Peyer's patch (tissue), 4 donors: Measurements from ENCODE around the gene COQ8A. TPM values are rescaled to one million over a fixed set of nuclear protein-coding genes. Genes with fewer than 3 reads are reported as not detected.

Experiments
- DNase-seq, 3 donors: peaks; one replicate each; pipeline ENCODE4 v3.0.0-alpha.2; 2017 to 2019
- H3K27ac ChIP-seq, 4 donors: fragments of 200-600 bp; sonication (generic); one replicate each; pipeline ENCODE4 v1.5.1; 2016 to 2019
- H3K27me3 ChIP-seq, 2 donors: fragments of 200-600 bp; sonication (generic); one replicate each; pipeline ENCODE4 v1.5.1; 2019
- H3K36me3 ChIP-seq, 3 donors: fragments of 200-600 bp; sonication (generic); one replicate each; pipeline ENCODE4 v1.5.1; 2016 to 2019
- H3K4me1 ChIP-seq, 4 donors: fragments of 200-600 bp; sonication (generic); one replicate each; pipeline ENCODE4 v1.5.1; 2016 to 2019
- H3K4me3 ChIP-seq, 4 donors: fragments of 200-600 bp; sonication (generic); 1 replicate in 3 of 4; 2 replicates in 1 of 4; pipeline ENCODE4 v1.5.1; 2016 to 2019; ENCODE audit warnings: mild to moderate bottlenecking in 1 of 4
- H3K9me3 ChIP-seq, 4 donors: fragments of 200-600 bp; sonication (generic); one replicate each; pipeline ENCODE4 v1.5.1; 2016 to 2019; ENCODE audit warnings: mild to moderate bottlenecking in 1 of 4
- POLR2A ChIP-seq, 2 donors: fragments of 450-650 bp; IDR thresholded peaks; one replicate each; pipeline ENCODE4 v1.5.1; 2017; ENCODE audit warnings: antibody characterized with exemption in 2 of 2, mild to moderate bottlenecking in 2 of 2, moderate library complexity in 2 of 2
- total RNA-seq, 4 donors: library from RNA; depleted of rRNA; stranded (reverse); fragments of >200 nt; gene quantifications; one replicate each; pipeline ENCODE4 v1.1.0, GENCODE V29; 2016
- TF ChIP-seq, protein P1 (sequence below), 6 experiments: fragments of 450-650 bp in 4 of 6; fragments of 200-600 bp in 2 of 6; sonication (generic) in 1 of 6; IDR thresholded peaks; one replicate each; pipeline ENCODE4 v1.5.1; 2017 to 2019; ENCODE audit warnings: antibody characterized with exemption in 6 of 6, mild to moderate bottlenecking in 3 of 6, moderate library complexity in 1 of 6

COQ8A gene
- total RNA-seq, 4 donors from 2014 or later = 25.2 to 108 (median 48.3) TPM

DNA sequence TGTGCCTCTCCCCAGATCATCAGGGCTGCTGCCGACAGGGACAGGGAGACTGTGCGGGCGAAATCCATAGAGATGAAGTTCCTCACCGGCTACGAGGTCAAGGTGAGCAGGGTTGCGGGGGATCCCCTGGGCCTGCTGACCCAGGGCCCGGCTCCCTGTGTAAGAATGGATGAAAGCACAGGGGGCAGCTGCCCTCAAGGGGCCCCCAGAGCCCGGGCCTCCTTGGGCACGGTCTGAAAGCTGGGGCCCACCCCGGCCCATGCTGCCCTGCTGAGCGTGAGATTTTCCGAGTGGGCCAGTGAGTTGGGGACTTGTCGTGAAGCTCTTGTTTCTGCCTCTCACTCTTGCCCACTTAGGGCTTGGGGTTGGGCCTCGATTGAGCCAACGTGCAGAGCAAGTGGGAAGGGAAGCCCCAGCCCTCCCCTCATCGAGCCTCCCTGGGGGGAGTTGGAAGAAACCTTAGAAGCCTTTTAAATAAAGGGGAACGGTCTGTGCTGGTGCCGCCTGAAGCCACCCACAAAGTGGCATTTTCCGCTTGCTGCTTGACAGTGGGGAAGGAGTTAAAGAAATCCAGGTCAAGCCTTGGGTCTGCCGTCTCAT, 45.2 kb downstream of the COQ8A start:
- Histone ChIP-seq H3K4me1 (peaks cover 0 to 30% (median 4%) of the 10 kb centered on the region in 4 donors), H3K27ac (no peak overlapping the region), H3K36me3 (peaks cover 0 to 48% (median 0%) of the 10 kb centered on the region in 3 donors), H3K27me3 (no peaks in the 10 kb centered on the region), H3K4me3 (no peak overlapping the region), H3K9me3 (no peaks in the 10 kb centered on the region)
- peak in 1 of 3 donors; percentile 34 for DNase-seq
- TF ChIP-seq, protein P1, sequence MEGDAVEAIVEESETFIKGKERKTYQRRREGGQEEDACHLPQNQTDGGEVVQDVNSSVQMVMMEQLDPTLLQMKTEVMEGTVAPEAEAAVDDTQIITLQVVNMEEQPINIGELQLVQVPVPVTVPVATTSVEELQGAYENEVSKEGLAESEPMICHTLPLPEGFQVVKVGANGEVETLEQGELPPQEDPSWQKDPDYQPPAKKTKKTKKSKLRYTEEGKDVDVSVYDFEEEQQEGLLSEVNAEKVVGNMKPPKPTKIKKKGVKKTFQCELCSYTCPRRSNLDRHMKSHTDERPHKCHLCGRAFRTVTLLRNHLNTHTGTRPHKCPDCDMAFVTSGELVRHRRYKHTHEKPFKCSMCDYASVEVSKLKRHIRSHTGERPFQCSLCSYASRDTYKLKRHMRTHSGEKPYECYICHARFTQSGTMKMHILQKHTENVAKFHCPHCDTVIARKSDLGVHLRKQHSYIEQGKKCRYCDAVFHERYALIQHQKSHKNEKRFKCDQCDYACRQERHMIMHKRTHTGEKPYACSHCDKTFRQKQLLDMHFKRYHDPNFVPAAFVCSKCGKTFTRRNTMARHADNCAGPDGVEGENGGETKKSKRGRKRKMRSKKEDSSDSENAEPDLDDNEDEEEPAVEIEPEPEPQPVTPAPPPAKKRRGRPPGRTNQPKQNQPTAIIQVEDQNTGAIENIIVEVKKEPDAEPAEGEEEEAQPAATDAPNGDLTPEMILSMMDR (IDR thresholded peaks at IDR 0.05) = no peak
- TF ChIP-seq POLR2A (IDR thresholded peaks at IDR 0.05) = no peak

DNA sequence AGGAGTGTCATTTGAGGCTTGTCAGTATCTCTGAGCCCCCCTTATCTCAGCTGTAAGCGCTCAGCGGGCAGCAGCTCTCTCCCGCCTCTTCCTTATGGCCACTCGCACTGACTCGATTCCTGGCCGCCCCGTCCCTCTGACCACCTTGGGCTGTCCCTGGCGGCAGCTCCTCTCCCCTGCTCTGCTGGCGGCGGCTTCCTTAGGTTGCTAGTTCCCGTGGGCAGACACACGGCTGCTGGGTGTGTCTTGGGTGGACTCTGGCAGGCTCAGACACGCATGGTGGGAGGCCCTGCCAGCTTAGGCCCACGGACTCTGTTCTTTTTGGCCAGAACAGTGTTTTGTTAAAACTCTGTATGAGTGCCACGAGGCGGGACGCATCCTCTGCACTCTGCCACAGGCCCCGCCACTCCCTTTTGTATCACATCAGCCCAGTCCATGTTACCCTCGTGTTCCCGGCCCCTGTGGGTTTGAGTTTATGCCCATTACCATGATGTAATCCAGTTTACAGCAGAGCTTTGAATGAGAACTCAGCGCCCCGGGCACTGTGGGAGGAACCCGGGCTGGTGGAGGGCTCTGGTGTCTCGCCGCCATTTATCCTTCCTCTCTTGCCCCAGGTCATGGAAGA, 45.9 kb downstream of the COQ8A start:
- H3K4me1 ChIP-seq = peaks cover 0 to 36% (median 4%) of the 10 kb centered on the region in 4 donors
- no peaks in the 10 kb centered on the region for H3K27me3 ChIP-seq
- peak in 1 of 3 donors; percentile 40 for DNase-seq
- H3K27ac ChIP-seq = no peak overlapping the region
- peaks cover 0 to 48% (median 0%) of the 10 kb centered on the region in 3 donors for H3K36me3 ChIP-seq
- TF ChIP-seq POLR2A (IDR thresholded peaks at IDR 0.05) = no peak
- TF ChIP-seq, protein P1 (IDR thresholded peaks at IDR 0.05) = no peak
- H3K4me3 ChIP-seq = no peak overlapping the region
- H3K9me3 ChIP-seq = no peaks in the 10 kb centered on the region

GRCh38 chr1:226986496-226987178, 46.5 kb downstream of the COQ8A start:
- DNase-seq = peak in 1 of 3 donors; percentile 43
- H3K4me3 ChIP-seq = no peak overlapping the region
- peaks cover 0 to 39% (median 4%) of the 10 kb centered on the region in 4 donors for H3K4me1 ChIP-seq
- H3K36me3 ChIP-seq = peaks cover 0 to 48% (median 0%) of the 10 kb centered on the region in 3 donors
- H3K9me3 ChIP-seq = no peaks in the 10 kb centered on the region
- no peaks in the 10 kb centered on the region for H3K27me3 ChIP-seq
- no peak overlapping the region for H3K27ac ChIP-seq
- no peak for TF ChIP-seq POLR2A (IDR thresholded peaks at IDR 0.05)
- TF ChIP-seq, protein P1 (IDR thresholded peaks at IDR 0.05) = no peak

DNA sequence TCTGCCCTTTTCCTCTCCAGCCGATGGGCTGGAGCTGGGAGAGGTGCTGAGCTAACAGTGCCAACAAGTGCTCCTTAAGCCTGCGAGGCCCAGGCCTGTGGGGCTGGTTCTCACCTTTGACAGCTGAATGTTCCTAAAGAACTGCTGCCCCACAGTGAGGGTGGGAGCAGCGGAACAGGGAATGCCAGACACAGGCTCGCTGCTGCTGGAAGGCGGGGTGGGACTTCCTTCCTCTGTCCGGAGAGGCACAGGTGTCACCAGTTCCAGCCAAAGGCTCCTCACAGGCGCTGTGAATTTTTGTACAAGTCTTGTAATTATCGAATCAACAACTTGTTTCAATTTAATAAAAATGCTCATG, 47.1 kb downstream of the COQ8A start:
- Histone ChIP-seq H3K27me3 (no peaks in the 10 kb centered on the region), H3K9me3 (no peaks in the 10 kb centered on the region), H3K36me3 (peaks cover 0 to 44% (median 0%) of the 10 kb centered on the region in 3 donors), H3K4me3 (no peak overlapping the region), H3K27ac (no peak overlapping the region), H3K4me1 (peaks cover 0 to 39% (median 4%) of the 10 kb centered on the region in 4 donors)
- DNase-seq = peak in 1 of 3 donors; percentile 41
- no peak for TF ChIP-seq POLR2A (IDR thresholded peaks at IDR 0.05)
- TF ChIP-seq, protein P1 (IDR thresholded peaks at IDR 0.05) = no peak

- Histone ChIP-seq H3K4me1 (peaks cover 0 to 39% (median 4%) of the 10 kb centered on the region in 4 donors), H3K36me3 (peaks cover 0 to 38% (median 0%) of the 10 kb centered on the region in 3 donors), H3K9me3 (no peaks in the 10 kb centered on the region), H3K4me3 (no peak overlapping the region), H3K27me3 (no peaks in the 10 kb centered on the region), H3K27ac (peak overlapping the region in 2 of 4 donors; percentile 84 to 88)
- peak in 1 of 3 donors; percentile 42 for DNase-seq
- no peak for TF ChIP-seq POLR2A (IDR thresholded peaks at IDR 0.05)
- TF ChIP-seq, protein P1 (IDR thresholded peaks at IDR 0.05) = no peak
Measured at GRCh38 chr1:226987623-226988333, 47.7 kb downstream of the COQ8A start.
